Lung (tissue), 12 donors: ENCODE results near the gene C2CD2. TPM values are rescaled to one million over a fixed set of nuclear protein-coding genes. Genes with fewer than 3 reads are reported as not detected.

Source experiments
- ATAC-seq: fragments of 200-7000 bp; cut with Tn5 transposase; one replicate; pipeline ENCODE4 v1.9.1; 2020; ENCODE audit warnings: moderate number of reproducible peaks; ENCODE audit not compliant: insufficient read depth, low FRiP score
- DNase-seq, 3 donors: peaks; one replicate each; pipeline ENCODE4 v3.0.0-alpha.2; 2013 to 2017
- H3K27ac ChIP-seq, 2 donors: one replicate each; pipeline ENCODE4 v1.5.1; 2013; ENCODE audit warnings: mild to moderate bottlenecking in 2 of 2, moderate library complexity in 2 of 2, control low read depth in 1 of 2, inconsistent platforms in 1 of 2, low read depth in 1 of 2, low read length in 1 of 2
- H3K27me3 ChIP-seq, 3 donors: one replicate each; pipeline ENCODE4 v1.5.1; 2013; ENCODE audit warnings: low read length in 2 of 3; ENCODE audit not compliant: control insufficient read depth in 3 of 3, insufficient read depth in 3 of 3
- H3K36me3 ChIP-seq, 4 donors: one replicate each; pipeline ENCODE4 v1.5.1; 2013; ENCODE audit warnings: low read length in 4 of 4, mild to moderate bottlenecking in 1 of 4, moderate library complexity in 1 of 4; ENCODE audit not compliant: control insufficient read depth in 4 of 4, insufficient read depth in 4 of 4
- H3K4me1 ChIP-seq, 5 donors: one replicate each; pipeline ENCODE4 v1.5.1; 2013; ENCODE audit warnings: low read length in 5 of 5, mild to moderate bottlenecking in 2 of 5, moderate library complexity in 1 of 5; ENCODE audit not compliant: control insufficient read depth in 5 of 5, insufficient read depth in 5 of 5
- H3K4me3 ChIP-seq: one replicate; pipeline ENCODE4 v1.5.1; 2013; ENCODE audit warnings: mild to moderate bottlenecking, control low read depth, moderate library complexity
- H3K9ac ChIP-seq, 2 donors: one replicate each; pipeline ENCODE4 v1.5.1; 2013; ENCODE audit warnings: low read length in 2 of 2, control low read depth in 1 of 2; ENCODE audit not compliant: insufficient read depth in 1 of 2
- H3K9me3 ChIP-seq, 4 donors: one replicate each; pipeline ENCODE4 v1.5.1; 2013; ENCODE audit warnings: low read length in 3 of 4, mild to moderate bottlenecking in 1 of 4, moderate library complexity in 1 of 4; ENCODE audit not compliant: control insufficient read depth in 4 of 4, insufficient read depth in 3 of 4
- CTCF ChIP-seq: IDR thresholded peaks from 2 replicates; pipeline ENCODE4 v1.5.1; 2012; ENCODE audit warnings: mild to moderate bottlenecking; ENCODE audit errors: control extremely low read depth, extremely low read depth
- WGBS, 2 donors: extraction: QIAGEN DNeasy Blood & Tissue Kit; methylation state at CpG; one replicate each; pipeline ENCODE4 v1.1.7; 2013; 5-methylcytosine and 5-hydroxymethylcytosine counted together
- polyA plus RNA-seq, 2 donors: library from polyadenylated mRNA; stranded (reverse); fragments of 200-250 nt; gene quantifications; one replicate each; pipeline ENCODE4 v1.2.1, GENCODE V29; 2013
- total RNA-seq, 2 donors: library from RNA; depleted of rRNA in 1 of 2; stranded (reverse); fragments of >200 nt in 1 of 2; gene quantifications; one replicate each; pipeline ENCODE4 v1.2.1, GENCODE V29; 2014 to 2021
- donor health status: control.
- donor health status: control.
- donor health status: Bipolar disorder and iron deficiency.
- donor health status: healthy.
- donor health status: DM: yes; HTN: yes; CAD: no.

Gene C2CD2
- total and polyA plus RNA-seq, 4 donors, result 7.0 to 19.5 (median 12.2) TPM

GRCh38 chr21:41861987-41862386 is 91.8 kb downstream of the C2CD2 start:
- H3K4me1 ChIP-seq, result no peaks in the 10 kb centered on the region
- no peak for TF ChIP-seq CTCF
- WGBS, 2 donors, result 95 to 96% methylated on average over 17 of the region's 17 CpGs

GRCh38 chr21:41861255-41861654 is 92.6 kb downstream of the C2CD2 start:
- Histone ChIP-seq H3K4me3 (no peak overlapping the region), H3K36me3 (peaks cover 3 to 15% (median 4%) of the 10 kb centered on the region in 4 donors), H3K9ac (no peak overlapping the region), H3K27me3 (no peaks in the 10 kb centered on the region), H3K4me1 (no peaks in the 10 kb centered on the region), H3K9me3 (no peaks in the 10 kb centered on the region), H3K27ac (no peak overlapping the region)
- 91 to 95% methylated on average over 4 of the region's 4 CpGs for WGBS, 2 donors
- no peak for TF ChIP-seq CTCF
- DNase-seq, result no peak
- no peak for ATAC-seq

More at GRCh38 chr21:41861987-41862386, 91.8 kb downstream of the C2CD2 start:
- Histone ChIP-seq H3K27me3 (no peaks in the 10 kb centered on the region), H3K4me3 (no peak overlapping the region), H3K27ac (no peak overlapping the region), H3K9ac (no peak overlapping the region), H3K9me3 (no peaks in the 10 kb centered on the region), H3K36me3 (peaks cover 0 to 11% (median 0%) of the 10 kb centered on the region in 4 donors)
- ATAC-seq, result no peak
- DNase-seq, result no peak

- Histone ChIP-seq H3K27ac (no peak overlapping the region), H3K36me3 (peaks cover 3 to 24% (median 8%) of the 10 kb centered on the region in 4 donors), H3K9ac (no peak overlapping the region), H3K27me3 (no peaks in the 10 kb centered on the region), H3K4me3 (no peak overlapping the region), H3K4me1 (no peaks in the 10 kb centered on the region), H3K9me3 (no peaks in the 10 kb centered on the region)
- WGBS, 2 donors, result 95 to 97% methylated on average over 23 of the region's 23 CpGs
- ATAC-seq (no peak), DNase-seq (no peak)
- TF ChIP-seq CTCF, result no peak
These were observed 94.4 kb downstream of the C2CD2 start for GRCh38 chr21:41859297-41859980.
